Gastroesophageal sphincter (tissue), 4 donors: ENCODE results near the gene ACTL6B. TPM values are rescaled to one million over a fixed set of nuclear protein-coding genes. Genes with fewer than 3 reads are reported as not detected.

Experiments used
- ATAC-seq: fragments of 150-250 bp; one replicate; pipeline ENCODE4 v1.9.1; 2016; ENCODE audit warnings: mild to moderate bottlenecking, moderate library complexity
- H3K27ac ChIP-seq, 4 donors: fragments of 200-600 bp; sonication (generic) in 3 of 4; 1 replicate in 3 of 4; 2 replicates in 1 of 4; pipeline ENCODE4 v1.5.1; 2016 to 2019
- H3K27me3 ChIP-seq: fragments of 200-600 bp; sonication (generic); one replicate; pipeline ENCODE4 v1.5.1; 2019
- H3K36me3 ChIP-seq, 2 donors: fragments of 200-600 bp; sonication (generic); one replicate each; pipeline ENCODE4 v1.5.1; 2019; ENCODE audit warnings: control low read depth in 1 of 2
- H3K4me1 ChIP-seq, 3 donors: fragments of 200-600 bp; sonication (generic); 1 replicate in 2 of 3; 2 replicates in 1 of 3; pipeline ENCODE4 v1.5.1; 2016 to 2019; ENCODE audit warnings: control low read depth in 2 of 3
- H3K4me3 ChIP-seq, 2 donors: fragments of 200-600 bp; sonication (generic); one replicate each; pipeline ENCODE4 v1.5.1; 2019; ENCODE audit warnings: mild to moderate bottlenecking in 1 of 2, moderate library complexity in 1 of 2
- H3K9me3 ChIP-seq, 3 donors: fragments of 200-600 bp; sonication (generic); one replicate each; pipeline ENCODE4 v1.5.1; 2017 to 2019; ENCODE audit warnings: control low read depth in 2 of 3
- CTCF ChIP-seq, 4 experiments: fragments of 200-600 bp in 2 of 4; fragments of 450-650 bp in 2 of 4; sonication (generic) in 1 of 4; IDR thresholded peaks; one replicate each; pipeline ENCODE4 v1.5.1; 2017 to 2019; ENCODE audit warnings: antibody characterized with exemption in 4 of 4, mild to moderate bottlenecking in 2 of 4, moderate library complexity in 2 of 4
- EP300 ChIP-seq: sonication (generic); formaldehyde crosslinking; IDR thresholded peaks from one replicate; pipeline ENCODE4 v1.6.1; 2017; ENCODE audit warnings: antibody characterized with exemption, mild to moderate bottlenecking
- POLR2A ChIP-seq, 2 donors: fragments of 450-650 bp; IDR thresholded peaks; one replicate each; pipeline ENCODE4 v1.6.1; 2017; ENCODE audit warnings: antibody characterized with exemption in 2 of 2, mild to moderate bottlenecking in 2 of 2, moderate library complexity in 1 of 2
- POLR2AphosphoS5 ChIP-seq: sonication (generic); formaldehyde crosslinking; IDR thresholded peaks from one replicate; pipeline ENCODE4 v1.6.1; 2017; ENCODE audit warnings: antibody characterized with exemption
- WGBS, 2 donors: methylation state at CpG; one replicate each; pipeline ENCODE4 v1.1.5; 2018; ENCODE audit warnings: low coverage in 1 of 2; 5-methylcytosine and 5-hydroxymethylcytosine counted together
- total RNA-seq, 4 donors: library from RNA; depleted of rRNA; stranded (reverse); fragments of >200 nt; gene quantifications; one replicate each; pipeline ENCODE4 v1.1.0, GENCODE V29; 2016

ACTL6B gene
- total RNA-seq, 4 donors from 2014 or later: 2.2 TPM; not detected in 3

- 32 to 35% methylated on average over 4 to 8 of the region's 21 CpGs for WGBS, 2 donors
- peak; percentile 65 for ATAC-seq
- H3K27me3 ChIP-seq: no peaks in the 10 kb centered on the region
These were observed 53.1 kb downstream of the ACTL6B start for GRCh38 chr7:100602889-100603725.

GRCh38 chr7:100600730-100601038 is 55.6 kb downstream of the ACTL6B start:
- 60 to 100% methylated on average over 1 to 6 of the region's 9 CpGs for WGBS, 2 donors
- no peaks in the 10 kb centered on the region for H3K9me3 ChIP-seq
- H3K27me3 ChIP-seq: no peaks in the 10 kb centered on the region
- H3K4me1 ChIP-seq: peaks cover 0 to 38% (median 14%) of the 10 kb centered on the region in 3 donors
- no peak overlapping the region for H3K27ac ChIP-seq
- H3K36me3 ChIP-seq: no peaks in the 10 kb centered on the region
- no peak for ATAC-seq
- H3K4me3 ChIP-seq: no peak overlapping the region
- no peak for TF ChIP-seq POLR2AphosphoS5
- no peak for TF ChIP-seq EP300
- no peak for TF ChIP-seq CTCF (IDR thresholded peaks at IDR 0.05)
- no peak for TF ChIP-seq POLR2A (IDR thresholded peaks at IDR 0.05)

More at GRCh38 chr7:100602889-100603725, 53.1 kb downstream of the ACTL6B start:
- H3K4me3 ChIP-seq: peak overlapping the region in 1 of 2 donors; percentile 65
- TF ChIP-seq POLR2AphosphoS5 (peak; percentile 62), CTCF (IDR thresholded peaks at IDR 0.05) (no peak)
- peaks cover 0 to 43% (median 14%) of the 10 kb centered on the region in 3 donors for H3K4me1 ChIP-seq
- no peaks in the 10 kb centered on the region for H3K36me3 ChIP-seq
- peak overlapping the region in 3 of 4 donors; percentile 79 to 87 (median 87) for H3K27ac ChIP-seq
- H3K9me3 ChIP-seq: no peaks in the 10 kb centered on the region

GRCh38 chr7:100599911-100600729 is 56.1 kb downstream of the ACTL6B start:
- H3K36me3 ChIP-seq: no peaks in the 10 kb centered on the region
- 70% methylated on average over 2 of the region's 18 CpGs; no CpG with 5 or more reads in 1 of the 2 donors for WGBS, 2 donors
- ATAC-seq: no peak
- H3K9me3 ChIP-seq: no peaks in the 10 kb centered on the region
- no peaks in the 10 kb centered on the region for H3K27me3 ChIP-seq
- no peak overlapping the region for H3K4me3 ChIP-seq
- no peak overlapping the region for H3K27ac ChIP-seq
- H3K4me1 ChIP-seq: peaks cover 0 to 33% (median 10%) of the 10 kb centered on the region in 3 donors
- no peak for TF ChIP-seq POLR2A (IDR thresholded peaks at IDR 0.05)
- no peak for TF ChIP-seq POLR2AphosphoS5
- no peak for TF ChIP-seq CTCF (IDR thresholded peaks at IDR 0.05)
- no peak for TF ChIP-seq EP300

- H3K4me3 ChIP-seq: no peak overlapping the region
- no peaks in the 10 kb centered on the region for H3K9me3 ChIP-seq
- no peak for ATAC-seq
- TF ChIP-seq EP300 (no peak), POLR2AphosphoS5 (no peak), POLR2A (IDR thresholded peaks at IDR 0.05) (no peak), CTCF (IDR thresholded peaks at IDR 0.05) (no peak)
- H3K27ac ChIP-seq: no peak overlapping the region
- no peaks in the 10 kb centered on the region for H3K27me3 ChIP-seq
- H3K4me1 ChIP-seq: peaks cover 0 to 21% (median 7%) of the 10 kb centered on the region in 3 donors
- H3K36me3 ChIP-seq: no peaks in the 10 kb centered on the region
- 86% methylated on average over 4 of the region's 4 CpGs; no CpG with 5 or more reads in 1 of the 2 donors for WGBS, 2 donors
These were observed 57.8 kb downstream of the ACTL6B start for GRCh38 chr7:100598425-100598824.
